ENCODE data around the gene ACTR8.

The ACTR8 gene

GRCh38 chr3:53863145-53863544 lies 18.8 kb downstream of the ACTR8 start:
- DNase-seq: no peak

GRCh38 chr3:53862241-53862640 lies 19.7 kb downstream of the ACTR8 start:
- DNase-seq: no peak

- DNase-seq: no peak
Measured at GRCh38 chr3:53860196-53860595, 21.8 kb downstream of the ACTR8 start.

- no peak for DNase-seq
Measured at GRCh38 chr3:53859178-53859577, 22.8 kb downstream of the ACTR8 start.

GRCh38 chr3:53858096-53858741 lies 23.7 kb downstream of the ACTR8 start:
- no peak for DNase-seq

- no peak for DNase-seq
Measured at GRCh38 chr3:53856964-53857363, 25.0 kb downstream of the ACTR8 start.

GRCh38 chr3:53850895-53851294 lies 31.1 kb downstream of the ACTR8 start:
- no peak for DNase-seq

GRCh38 chr3:53849916-53850315 lies 32.0 kb downstream of the ACTR8 start:
- no peak for DNase-seq

GRCh38 chr3:53846851-53847155 lies 35.1 kb downstream of the ACTR8 start:
- DNase-seq: no peak

GRCh38 chr3:53846134-53846850 lies 35.7 kb downstream of the ACTR8 start, which contains the start of the genes CHDH and IL17RB:
Gene CHDH (minus strand): TSS chr3:53846419. CDS start chr3:53824008, 22,411 bp downstream.
Gene IL17RB (plus strand): TSS chr3:53846568. CDS start chr3:53846589, 21 bp downstream.
- no peak for DNase-seq

- no peak for DNase-seq
Measured at GRCh38 chr3:53845881-53846133, 36.1 kb downstream of the ACTR8 start.

- DNase-seq: no peak
Measured at GRCh38 chr3:53845103-53845880, 36.7 kb downstream of the ACTR8 start.

GRCh38 chr3:53844262-53845102 lies 37.5 kb downstream of the ACTR8 start:
- DNase-seq: no peak

- no peak for DNase-seq
Measured at GRCh38 chr3:53843195-53844177, 38.5 kb downstream of the ACTR8 start.

- no peak for DNase-seq
Measured at GRCh38 chr3:53842436-53843194, 39.3 kb downstream of the ACTR8 start.

- no peak for DNase-seq
Measured at GRCh38 chr3:53841296-53841695, 40.7 kb downstream of the ACTR8 start.

GRCh38 chr3:53837331-53837730 lies 44.6 kb downstream of the ACTR8 start:
- DNase-seq: no peak

- DNase-seq: no peak
Measured at GRCh38 chr3:53836084-53836872, 45.7 kb downstream of the ACTR8 start.

- DNase-seq: no peak
Measured at GRCh38 chr3:53835257-53835656, 46.7 kb downstream of the ACTR8 start.

- DNase-seq: no peak
Measured at GRCh38 chr3:53834429-53835095, 47.4 kb downstream of the ACTR8 start.
